ENCODE data around the gene RNF186. TPM values are rescaled to one million over a fixed set of nuclear protein-coding genes. Genes with fewer than 3 reads are reported as not detected.

RNF186 gene
- total and polyA plus RNA-seq, 4 donors, result 0.17 to 0.38 (median 0.28) TPM

DNA sequence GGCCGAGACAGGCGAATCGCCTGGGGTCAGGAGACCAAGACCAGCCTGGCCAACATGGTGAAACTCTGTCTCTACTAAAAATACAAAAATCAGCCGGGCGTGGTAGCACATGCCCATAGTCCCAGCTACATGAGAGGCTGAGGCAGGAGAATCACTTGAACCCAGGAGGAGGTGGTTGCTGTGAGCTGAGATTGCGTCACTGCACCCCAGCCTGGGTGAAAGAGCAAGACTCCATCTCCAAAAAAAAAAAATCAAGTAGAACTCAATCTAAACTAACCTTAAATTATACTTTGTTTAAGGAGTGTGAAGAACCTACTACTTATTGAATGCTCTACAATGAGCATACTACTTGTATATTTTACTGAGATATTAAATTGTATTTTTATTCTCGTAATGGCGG lies 30.5 kb upstream of the RNF186 start:
- TF ChIP-seq NR2F2 (IDR thresholded peaks at IDR 0.05) (no peak), YY1 (IDR thresholded peaks at IDR 0.05) (no peak), EGR1 (IDR thresholded peaks at IDR 0.05; ENCODE audit: low read depth in 2 of 2) (no peak), SP1 (IDR thresholded peaks at IDR 0.05) (no peak), HNF4G (IDR thresholded peaks at IDR 0.05) (no peak), RXRA (IDR thresholded peaks at IDR 0.05) (no peak), FOXA1 (IDR thresholded peaks at IDR 0.05) (no peak), TAF1 (conservative IDR thresholded peaks at IDR 0.05) (no peak), FOXA2 (IDR thresholded peaks at IDR 0.05) (no peak), GABPA (IDR thresholded peaks at IDR 0.05 in 1 of 2, conservative IDR thresholded peaks at IDR 0.05 in 1 of 2) (no peak), JUND (IDR thresholded peaks at IDR 0.05) (no peak), HNF4A (conservative IDR thresholded peaks at IDR 0.05) (no peak), RAD21 (IDR thresholded peaks at IDR 0.05) (no peak)
- TF ChIP-seq, protein P1, sequence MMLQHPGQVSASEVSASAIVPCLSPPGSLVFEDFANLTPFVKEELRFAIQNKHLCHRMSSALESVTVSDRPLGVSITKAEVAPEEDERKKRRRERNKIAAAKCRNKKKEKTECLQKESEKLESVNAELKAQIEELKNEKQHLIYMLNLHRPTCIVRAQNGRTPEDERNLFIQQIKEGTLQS (IDR thresholded peaks at IDR 0.05), result no peak
- TF ChIP-seq, protein P2, sequence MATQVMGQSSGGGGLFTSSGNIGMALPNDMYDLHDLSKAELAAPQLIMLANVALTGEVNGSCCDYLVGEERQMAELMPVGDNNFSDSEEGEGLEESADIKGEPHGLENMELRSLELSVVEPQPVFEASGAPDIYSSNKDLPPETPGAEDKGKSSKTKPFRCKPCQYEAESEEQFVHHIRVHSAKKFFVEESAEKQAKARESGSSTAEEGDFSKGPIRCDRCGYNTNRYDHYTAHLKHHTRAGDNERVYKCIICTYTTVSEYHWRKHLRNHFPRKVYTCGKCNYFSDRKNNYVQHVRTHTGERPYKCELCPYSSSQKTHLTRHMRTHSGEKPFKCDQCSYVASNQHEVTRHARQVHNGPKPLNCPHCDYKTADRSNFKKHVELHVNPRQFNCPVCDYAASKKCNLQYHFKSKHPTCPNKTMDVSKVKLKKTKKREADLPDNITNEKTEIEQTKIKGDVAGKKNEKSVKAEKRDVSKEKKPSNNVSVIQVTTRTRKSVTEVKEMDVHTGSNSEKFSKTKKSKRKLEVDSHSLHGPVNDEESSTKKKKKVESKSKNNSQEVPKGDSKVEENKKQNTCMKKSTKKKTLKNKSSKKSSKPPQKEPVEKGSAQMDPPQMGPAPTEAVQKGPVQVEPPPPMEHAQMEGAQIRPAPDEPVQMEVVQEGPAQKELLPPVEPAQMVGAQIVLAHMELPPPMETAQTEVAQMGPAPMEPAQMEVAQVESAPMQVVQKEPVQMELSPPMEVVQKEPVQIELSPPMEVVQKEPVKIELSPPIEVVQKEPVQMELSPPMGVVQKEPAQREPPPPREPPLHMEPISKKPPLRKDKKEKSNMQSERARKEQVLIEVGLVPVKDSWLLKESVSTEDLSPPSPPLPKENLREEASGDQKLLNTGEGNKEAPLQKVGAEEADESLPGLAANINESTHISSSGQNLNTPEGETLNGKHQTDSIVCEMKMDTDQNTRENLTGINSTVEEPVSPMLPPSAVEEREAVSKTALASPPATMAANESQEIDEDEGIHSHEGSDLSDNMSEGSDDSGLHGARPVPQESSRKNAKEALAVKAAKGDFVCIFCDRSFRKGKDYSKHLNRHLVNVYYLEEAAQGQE (IDR thresholded peaks at IDR 0.05), result no peak
- TF ChIP-seq, protein P3, sequence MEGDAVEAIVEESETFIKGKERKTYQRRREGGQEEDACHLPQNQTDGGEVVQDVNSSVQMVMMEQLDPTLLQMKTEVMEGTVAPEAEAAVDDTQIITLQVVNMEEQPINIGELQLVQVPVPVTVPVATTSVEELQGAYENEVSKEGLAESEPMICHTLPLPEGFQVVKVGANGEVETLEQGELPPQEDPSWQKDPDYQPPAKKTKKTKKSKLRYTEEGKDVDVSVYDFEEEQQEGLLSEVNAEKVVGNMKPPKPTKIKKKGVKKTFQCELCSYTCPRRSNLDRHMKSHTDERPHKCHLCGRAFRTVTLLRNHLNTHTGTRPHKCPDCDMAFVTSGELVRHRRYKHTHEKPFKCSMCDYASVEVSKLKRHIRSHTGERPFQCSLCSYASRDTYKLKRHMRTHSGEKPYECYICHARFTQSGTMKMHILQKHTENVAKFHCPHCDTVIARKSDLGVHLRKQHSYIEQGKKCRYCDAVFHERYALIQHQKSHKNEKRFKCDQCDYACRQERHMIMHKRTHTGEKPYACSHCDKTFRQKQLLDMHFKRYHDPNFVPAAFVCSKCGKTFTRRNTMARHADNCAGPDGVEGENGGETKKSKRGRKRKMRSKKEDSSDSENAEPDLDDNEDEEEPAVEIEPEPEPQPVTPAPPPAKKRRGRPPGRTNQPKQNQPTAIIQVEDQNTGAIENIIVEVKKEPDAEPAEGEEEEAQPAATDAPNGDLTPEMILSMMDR (IDR thresholded peaks at IDR 0.05; ENCODE audit: low read depth, low read length, missing input control), result no peak
- TF ChIP-seq, protein P4, sequence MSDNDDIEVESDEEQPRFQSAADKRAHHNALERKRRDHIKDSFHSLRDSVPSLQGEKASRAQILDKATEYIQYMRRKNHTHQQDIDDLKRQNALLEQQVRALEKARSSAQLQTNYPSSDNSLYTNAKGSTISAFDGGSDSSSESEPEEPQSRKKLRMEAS (IDR thresholded peaks at IDR 0.05), result no peak
- TF ChIP-seq, protein P5, sequence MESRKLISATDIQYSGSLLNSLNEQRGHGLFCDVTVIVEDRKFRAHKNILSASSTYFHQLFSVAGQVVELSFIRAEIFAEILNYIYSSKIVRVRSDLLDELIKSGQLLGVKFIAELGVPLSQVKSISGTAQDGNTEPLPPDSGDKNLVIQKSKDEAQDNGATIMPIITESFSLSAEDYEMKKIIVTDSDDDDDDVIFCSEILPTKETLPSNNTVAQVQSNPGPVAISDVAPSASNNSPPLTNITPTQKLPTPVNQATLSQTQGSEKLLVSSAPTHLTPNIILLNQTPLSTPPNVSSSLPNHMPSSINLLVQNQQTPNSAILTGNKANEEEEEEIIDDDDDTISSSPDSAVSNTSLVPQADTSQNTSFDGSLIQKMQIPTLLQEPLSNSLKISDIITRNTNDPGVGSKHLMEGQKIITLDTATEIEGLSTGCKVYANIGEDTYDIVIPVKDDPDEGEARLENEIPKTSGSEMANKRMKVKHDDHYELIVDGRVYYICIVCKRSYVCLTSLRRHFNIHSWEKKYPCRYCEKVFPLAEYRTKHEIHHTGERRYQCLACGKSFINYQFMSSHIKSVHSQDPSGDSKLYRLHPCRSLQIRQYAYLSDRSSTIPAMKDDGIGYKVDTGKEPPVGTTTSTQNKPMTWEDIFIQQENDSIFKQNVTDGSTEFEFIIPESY (IDR thresholded peaks at IDR 0.05), result no peak
- no peak overlapping the region for H3K27ac ChIP-seq (ENCODE audit: low read depth in 1 of 2, low read length in 2 of 2)
- no peaks in the 10 kb centered on the region for H3K4me1 ChIP-seq (ENCODE audit: control insufficient read depth in 4 of 4, insufficient read depth in 4 of 4, low read length in 3 of 4)
- WGBS, result 93% methylated on average over 8 of the region's 8 CpGs
- no peak overlapping the region for H3K4me3 ChIP-seq (ENCODE audit: low read depth in 1 of 3, low read length in 3 of 3)
- DNase-seq (ENCODE audit: low spot score), result no peak
- no peak overlapping the region for H3K9ac ChIP-seq (ENCODE audit: low read depth in 1 of 2, low read length in 2 of 2)
- no peaks in the 10 kb centered on the region for H3K9me3 ChIP-seq (ENCODE audit: control insufficient read depth in 4 of 4, low read length in 3 of 4)
- H3K36me3 ChIP-seq (ENCODE audit: control insufficient read depth in 4 of 4, insufficient read depth in 3 of 4, low read depth in 1 of 4, low read length in 3 of 4), result no peaks in the 10 kb centered on the region
- no peaks in the 10 kb centered on the region for H3K27me3 ChIP-seq (ENCODE audit: control insufficient read depth in 4 of 4, insufficient read depth in 4 of 4, low read length in 3 of 4)
